CD14-positive monocyte (primary cell): ENCODE measurements around the gene MAMDC2. TPM values are rescaled to one million over a fixed set of nuclear protein-coding genes. Genes with fewer than 3 reads are reported as not detected.
"Not testable (repeated sequence)": the region's sequence is repeated elsewhere in the genome, so short reads cannot be mapped to it uniquely, and the experiment has no call there.

Experiments used
- DNase-seq, 3 donors: peaks; one replicate each; pipeline ENCODE4 v3.0.0-alpha.2; 2011 to 2022
- H2AFZ ChIP-seq: 2 replicates; pipeline ENCODE4 v1.6.0; 2012; ENCODE audit warnings: mild to moderate bottlenecking, low read depth, low read length, inconsistent platforms; ENCODE audit not compliant: insufficient read depth, poor library complexity, severe bottlenecking
- H3K27ac ChIP-seq, 2 donors: 1 replicate in 1 of 2; 2 replicates in 1 of 2; pipeline ENCODE4 v1.5.1; 2012 to 2013; ENCODE audit warnings: low read length in 2 of 2, control low read depth in 1 of 2, inconsistent platforms in 1 of 2, low read depth in 1 of 2, mild to moderate bottlenecking in 1 of 2
- H3K27me3 ChIP-seq, 2 donors: one replicate each; pipeline versions ENCODE4 v1.6.0 to v1.6.1; 2011 to 2013; ENCODE audit warnings: low read length in 2 of 2; ENCODE audit not compliant: control insufficient read depth in 2 of 2, insufficient read depth in 2 of 2
- H3K36me3 ChIP-seq, 2 donors: replicated peaks in 1 of 2; 1 replicate in 1 of 2; 2 replicates in 1 of 2; pipeline versions ENCODE4 v1.5.1 to v1.6.1; 2012 to 2013; ENCODE audit warnings: low read length in 2 of 2, control low read depth in 1 of 2, inconsistent platforms in 1 of 2, mild to moderate bottlenecking in 1 of 2; ENCODE audit not compliant: insufficient read depth in 2 of 2, control insufficient read depth in 1 of 2
- H3K4me1 ChIP-seq, 2 donors: 1 replicate in 1 of 2; 2 replicates in 1 of 2; pipeline versions ENCODE4 v1.5.1 to v1.6.1; 2012 to 2013; ENCODE audit warnings: low read length in 2 of 2, control low read depth in 1 of 2, inconsistent platforms in 1 of 2, mild to moderate bottlenecking in 1 of 2, moderate library complexity in 1 of 2; ENCODE audit not compliant: insufficient read depth in 2 of 2, control insufficient read depth in 1 of 2
- H3K4me2 ChIP-seq: replicated peaks from 2 replicates; pipeline ENCODE3; 2012; ENCODE audit warnings: low read length, moderate library complexity, mild to moderate bottlenecking; ENCODE audit not compliant: poor library complexity, severe bottlenecking; ENCODE audit errors: extremely low read depth
- H3K4me3 ChIP-seq, 3 experiments: fragments of 200-600 bp in 1 of 3; sonication (generic) in 1 of 3; replicated peaks in 1 of 3; 1 replicate in 2 of 3; 2 replicates in 1 of 3; pipeline ENCODE4 v1.5.1; 2011 to 2013; ENCODE audit warnings: low read length in 3 of 3, mild to moderate bottlenecking in 3 of 3, control low read depth in 2 of 3, low read depth in 2 of 3, inconsistent platforms in 1 of 3, moderate library complexity in 1 of 3
- H3K79me2 ChIP-seq: 2 replicates; pipeline ENCODE4 v1.6.0; 2012; ENCODE audit warnings: mild to moderate bottlenecking, control low read depth, inconsistent platforms, low read length, moderate library complexity; ENCODE audit not compliant: insufficient read depth
- H3K9ac ChIP-seq: 2 replicates; pipeline ENCODE4 v1.6.0; 2017; ENCODE audit warnings: low read length, mild to moderate bottlenecking; ENCODE audit not compliant: insufficient read depth, poor library complexity, severe bottlenecking
- H3K9me3 ChIP-seq, 2 donors: replicated peaks in 1 of 2; 1 replicate in 1 of 2; 2 replicates in 1 of 2; pipeline versions ENCODE4 v1.5.1 to v1.6.1; 2012 to 2013; ENCODE audit warnings: low read length in 2 of 2, control low read depth in 1 of 2; ENCODE audit not compliant: control insufficient read depth in 1 of 2, insufficient read depth in 1 of 2
- H4K20me1 ChIP-seq: 2 replicates; pipeline ENCODE4 v1.6.0; 2012; ENCODE audit warnings: mild to moderate bottlenecking, low read length, control low read depth, moderate library complexity; ENCODE audit not compliant: insufficient read depth
- H3K27ac Mint-ChIP-seq, 7 donors: one replicate each; pipeline ENCODE4 v1.8.0; 2020; ENCODE audit warnings: mild to moderate bottlenecking in 7 of 7, mixed read lengths in 7 of 7, moderate library complexity in 6 of 7, inconsistent platforms in 2 of 7
- H3K27me3 Mint-ChIP-seq, 3 donors: one replicate each; pipeline ENCODE4 v1.8.0; 2021 to 2022; ENCODE audit warnings: low read depth in 3 of 3, mild to moderate bottlenecking in 3 of 3, mixed read lengths in 3 of 3, moderate library complexity in 3 of 3, inconsistent platforms in 1 of 3
- H3K36me3 Mint-ChIP-seq, 2 donors: one replicate each; pipeline ENCODE4 v1.8.0; 2020; ENCODE audit warnings: mixed read lengths in 2 of 2, inconsistent platforms in 1 of 2, mild to moderate bottlenecking in 1 of 2
- H3K4me1 Mint-ChIP-seq: one replicate; pipeline ENCODE4 v1.8.0; 2020; ENCODE audit warnings: mild to moderate bottlenecking, mixed read lengths
- H3K4me3 Mint-ChIP-seq, 2 donors: one replicate each; pipeline ENCODE4 v1.8.0; 2020; ENCODE audit warnings: mild to moderate bottlenecking in 2 of 2, mixed read lengths in 2 of 2, moderate library complexity in 1 of 2
- H3K9me3 Mint-ChIP-seq, 7 donors: one replicate each; pipeline ENCODE4 v1.8.0; 2020 to 2022; ENCODE audit warnings: mixed read lengths in 7 of 7, mild to moderate bottlenecking in 6 of 7, moderate library complexity in 6 of 7, inconsistent platforms in 2 of 7
- WGBS: methylation state at CpG from one replicate; pipeline ENCODE4 v1.1.5; 2013; ENCODE audit warnings: missing lambda C conversion rate; ENCODE audit not compliant: insufficient coverage; 5-methylcytosine and 5-hydroxymethylcytosine counted together
- intact Hi-C, 2 donors: fragments of 100-400 bp; cut with micrococcal nuclease; formaldehyde crosslinking; loops; one replicate each; pipeline versions ENCODE4 v1.15.0 to v1.15.1; 2023
- polyA plus RNA-seq, 3 donors: library from polyadenylated mRNA; depleted of rRNA in 1 of 3; unstranded in 2 of 3; stranded (reverse) in 1 of 3; fragments of 300-500 nt in 2 of 3; fragments of >200 nt in 1 of 3; fragmentation: Illumina TruSeq in 2 of 3; gene quantifications; 1 replicate in 2 of 3; 2 replicates in 1 of 3; pipeline ENCODE4 v1.2.3, GENCODE V29; 2012 to 2021
- TF ChIP-seq, protein P1 (sequence below): fragments of 200-600 bp; IDR thresholded peaks from one replicate; pipeline ENCODE4 v1.8.0; 2022; ENCODE audit warnings: antibody characterized with exemption, mild to moderate bottlenecking

MAMDC2 gene
- polyA plus RNA-seq, 3 donors = 0.05 to 0.09 TPM; not detected in 1

DNA sequence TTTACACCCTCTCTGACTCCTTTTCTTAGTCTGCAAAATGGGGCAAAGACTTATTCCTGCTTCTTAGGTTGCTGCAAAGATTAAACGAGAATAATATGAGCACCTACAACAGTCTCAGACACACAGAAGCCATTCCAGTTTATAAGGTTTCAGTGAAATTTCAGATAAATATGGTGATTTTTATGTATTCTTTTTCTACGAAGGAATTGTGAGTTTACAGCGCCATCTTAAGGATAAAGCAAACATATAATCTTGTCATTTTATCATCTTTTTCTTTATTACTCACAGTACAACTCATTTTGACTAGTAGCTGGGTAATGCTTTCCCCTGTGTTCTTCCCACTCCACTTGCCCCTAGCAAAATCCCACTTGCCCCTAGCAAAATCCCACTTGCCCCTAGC, 185.9 kb downstream of the MAMDC2 start:
- no peak overlapping the region for H3K4me2 ChIP-seq
- no peaks in the 10 kb centered on the region for H3K79me2 ChIP-seq
- H4K20me1 ChIP-seq = no peaks in the 10 kb centered on the region
- no peak overlapping the region for H3K27ac ChIP-seq
- TF ChIP-seq, protein P1, sequence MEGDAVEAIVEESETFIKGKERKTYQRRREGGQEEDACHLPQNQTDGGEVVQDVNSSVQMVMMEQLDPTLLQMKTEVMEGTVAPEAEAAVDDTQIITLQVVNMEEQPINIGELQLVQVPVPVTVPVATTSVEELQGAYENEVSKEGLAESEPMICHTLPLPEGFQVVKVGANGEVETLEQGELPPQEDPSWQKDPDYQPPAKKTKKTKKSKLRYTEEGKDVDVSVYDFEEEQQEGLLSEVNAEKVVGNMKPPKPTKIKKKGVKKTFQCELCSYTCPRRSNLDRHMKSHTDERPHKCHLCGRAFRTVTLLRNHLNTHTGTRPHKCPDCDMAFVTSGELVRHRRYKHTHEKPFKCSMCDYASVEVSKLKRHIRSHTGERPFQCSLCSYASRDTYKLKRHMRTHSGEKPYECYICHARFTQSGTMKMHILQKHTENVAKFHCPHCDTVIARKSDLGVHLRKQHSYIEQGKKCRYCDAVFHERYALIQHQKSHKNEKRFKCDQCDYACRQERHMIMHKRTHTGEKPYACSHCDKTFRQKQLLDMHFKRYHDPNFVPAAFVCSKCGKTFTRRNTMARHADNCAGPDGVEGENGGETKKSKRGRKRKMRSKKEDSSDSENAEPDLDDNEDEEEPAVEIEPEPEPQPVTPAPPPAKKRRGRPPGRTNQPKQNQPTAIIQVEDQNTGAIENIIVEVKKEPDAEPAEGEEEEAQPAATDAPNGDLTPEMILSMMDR = no peak
- intact Hi-C loops = loop anchor here in 1 of 2 donors (10.0 kb wide), 1 partner anchor 65 kb away; no protein-coding TSS in a partner anchor
- WGBS = no CpG with 5 or more reads among the region's 3 CpGs
- no peaks in the 10 kb centered on the region for H3K4me1 Mint-ChIP-seq
- no peak overlapping the region for H2AFZ ChIP-seq
- no peak overlapping the region for H3K4me3 ChIP-seq
- H3K9ac ChIP-seq = no peak overlapping the region
- no peaks in the 10 kb centered on the region for H3K4me1 ChIP-seq
- H3K9me3 ChIP-seq = no peaks in the 10 kb centered on the region
- H3K27ac Mint-ChIP-seq = peak overlapping the region in 1 of 7 donors; percentile 62
- peaks cover 0 to 2% (median 0%) of the 10 kb centered on the region in 3 donors for H3K27me3 Mint-ChIP-seq
- H3K9me3 Mint-ChIP-seq = peaks cover 0 to 7% (median 4%) of the 10 kb centered on the region in 7 donors
- H3K36me3 Mint-ChIP-seq = no peaks in the 10 kb centered on the region
- DNase-seq = no peak
- H3K4me3 Mint-ChIP-seq = no peak overlapping the region
- no peaks in the 10 kb centered on the region for H3K27me3 ChIP-seq
- H3K36me3 ChIP-seq = no peaks in the 10 kb centered on the region

DNA sequence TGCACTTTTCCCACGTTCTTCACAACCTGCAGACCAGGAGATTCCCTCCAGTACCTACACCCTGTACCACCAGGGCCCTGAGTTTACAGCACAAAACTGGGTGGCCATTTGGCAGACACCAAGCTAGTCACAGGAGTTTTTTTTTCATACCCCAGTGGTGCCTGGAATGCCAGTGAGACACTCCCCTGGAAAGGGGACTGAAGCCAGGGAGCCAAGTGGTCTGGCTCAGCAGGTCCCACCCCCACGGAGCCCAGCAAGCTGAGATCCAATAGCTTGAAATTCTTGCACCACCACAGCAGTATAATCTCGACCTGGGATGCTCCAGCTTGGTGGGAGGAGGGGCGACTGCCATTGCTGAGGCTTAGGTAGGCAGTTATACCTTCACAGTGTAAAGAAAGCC, 188.8 kb downstream of the MAMDC2 start:
- 70% methylated on average over 4 of the region's 4 CpGs for WGBS
- no peaks in the 10 kb centered on the region for H3K4me1 Mint-ChIP-seq

GRCh38 chr9:70234208-70234607, 190.6 kb downstream of the MAMDC2 start:
- H3K4me1 ChIP-seq, H3K27me3 Mint-ChIP-seq, H3K4me1 Mint-ChIP-seq, H3K27ac Mint-ChIP-seq, H3K9me3 ChIP-seq, H3K4me3 ChIP-seq, H3K27me3 ChIP-seq, DNase-seq, H3K79me2 ChIP-seq, H4K20me1 ChIP-seq, H3K27ac ChIP-seq, H3K9ac ChIP-seq, intact Hi-C loops, H3K4me3 Mint-ChIP-seq, H3K4me2 ChIP-seq, H3K36me3 Mint-ChIP-seq, H3K36me3 ChIP-seq, H2AFZ ChIP-seq: not testable (repeated sequence)
- WGBS = 95% methylated on average over 7 of the region's 9 CpGs
- H3K9me3 Mint-ChIP-seq = peaks cover 2 to 19% (median 7%) of the 10 kb centered on the region in 7 donors

More for the DNA sequence above, 188.8 kb downstream of the MAMDC2 start:
- H3K36me3 ChIP-seq = no peaks in the 10 kb centered on the region
- H3K79me2 ChIP-seq = no peaks in the 10 kb centered on the region
- peaks cover 0 to 2% (median 2%) of the 10 kb centered on the region in 3 donors for H3K27me3 Mint-ChIP-seq
- H3K9me3 Mint-ChIP-seq = peaks cover 0 to 16% (median 5%) of the 10 kb centered on the region in 7 donors
- no peaks in the 10 kb centered on the region for H3K36me3 Mint-ChIP-seq
- no peak overlapping the region for H3K4me3 Mint-ChIP-seq
- H4K20me1 ChIP-seq = no peaks in the 10 kb centered on the region
- H3K27me3 ChIP-seq = no peaks in the 10 kb centered on the region
- H3K9ac ChIP-seq = no peak overlapping the region
- H3K4me2 ChIP-seq = no peak overlapping the region
- H3K4me3 ChIP-seq = no peak overlapping the region
- no peak overlapping the region for H2AFZ ChIP-seq
- H3K9me3 ChIP-seq = no peaks in the 10 kb centered on the region
- no peak overlapping the region for H3K27ac Mint-ChIP-seq
- intact Hi-C loops = no loop called here
- DNase-seq = no peak
- no peaks in the 10 kb centered on the region for H3K4me1 ChIP-seq
- TF ChIP-seq, protein P1 = no peak
- H3K27ac ChIP-seq = no peak overlapping the region
